ENCODE results near the gene TOM1L1.

Gene TOM1L1

GRCh38 chr17:54992797-54993639, 92.4 kb downstream of the TOM1L1 start:
- DNase-seq (ENCODE audit: low read depth) = no peak

- no peak for DNase-seq (ENCODE audit: low read depth)
Observed at GRCh38 chr17:54996441-54996840, 95.8 kb downstream of the TOM1L1 start.

- DNase-seq (ENCODE audit: low read depth) = no peak
Observed at GRCh38 chr17:55002458-55002857, 101.8 kb downstream of the TOM1L1 start.

- no peak for DNase-seq (ENCODE audit: low read depth)
Observed at GRCh38 chr17:55004484-55004883, 103.8 kb downstream of the TOM1L1 start.

GRCh38 chr17:55005520-55005919, 104.9 kb downstream of the TOM1L1 start:
- no peak for DNase-seq (ENCODE audit: low read depth)
